MM.1S (cell line): ENCODE measurements around the gene SEMA4D.

ENCODE experiments used
- DNase-seq: peaks from one replicate; pipeline ENCODE4 v3.0.0-alpha.2; 2015
- H2AFZ ChIP-seq: fragments of 300-600 bp; sonication (generic); 2 replicates; pipeline ENCODE4 v1.6.0; 2016; ENCODE audit warnings: antibody characterized with exemption, low read length
- H3F3A ChIP-seq: fragments of 300-600 bp; sonication (generic); 2 replicates; pipeline ENCODE4 v1.6.1; 2016; ENCODE audit warnings: mild to moderate bottlenecking, antibody characterized with exemption, low read length, moderate library complexity, mixed read lengths; ENCODE audit not compliant: insufficient read depth
- H3K27ac ChIP-seq: fragments of 300-600 bp; sonication (generic); 2 replicates; pipeline ENCODE4 v1.5.1; 2016; ENCODE audit warnings: mild to moderate bottlenecking, low read length
- H3K27me3 ChIP-seq: fragments of 300-600 bp; sonication (generic); replicated peaks from 2 replicates; pipeline ENCODE4 v1.6.0; 2016; ENCODE audit warnings: low read length; ENCODE audit not compliant: insufficient read depth
- H3K36me3 ChIP-seq: fragments of 300-600 bp; sonication (generic); replicated peaks from 2 replicates; pipeline ENCODE4 v1.6.1; 2016; ENCODE audit warnings: mild to moderate bottlenecking, low read length, mixed read lengths; ENCODE audit not compliant: insufficient read depth
- H3K4me1 ChIP-seq: fragments of 300-600 bp; sonication (generic); 2 replicates; pipeline ENCODE4 v1.6.1; 2016; ENCODE audit warnings: low read length, mixed read lengths
- H3K4me2 ChIP-seq: fragments of 300-600 bp; sonication (generic); 2 replicates; pipeline ENCODE4 v1.6.0; 2016; ENCODE audit warnings: low read depth, low read length
- H3K4me3 ChIP-seq: fragments of 300-600 bp; sonication (generic); 2 replicates; pipeline ENCODE4 v1.5.1; 2016; ENCODE audit warnings: low read length, mixed read lengths
- H3K79me2 ChIP-seq: fragments of 300-600 bp; sonication (generic); 2 replicates; pipeline ENCODE4 v1.6.1; 2016; ENCODE audit warnings: mixed run types, low read length, mixed read lengths
- H3K9ac ChIP-seq: fragments of 300-600 bp; sonication (generic); 2 replicates; pipeline ENCODE4 v1.6.1; 2016; ENCODE audit warnings: low read length, mixed read lengths
- H3K9me2 ChIP-seq: fragments of 300-600 bp; sonication (generic); replicated peaks from 2 replicates; pipeline ENCODE4 v1.6.1; 2016; ENCODE audit warnings: mild to moderate bottlenecking, low read length, mixed read lengths; ENCODE audit not compliant: insufficient read depth
- H3K9me3 ChIP-seq: fragments of 300-600 bp; sonication (generic); replicated peaks from 2 replicates; pipeline ENCODE4 v1.6.1; 2016; ENCODE audit warnings: mild to moderate bottlenecking, low read length, mixed read lengths; ENCODE audit not compliant: insufficient read depth
- H4K20me1 ChIP-seq: fragments of 300-600 bp; sonication (generic); 2 replicates; pipeline ENCODE4 v1.6.1; 2016; ENCODE audit warnings: mild to moderate bottlenecking, low read length, moderate library complexity, mixed read lengths; ENCODE audit not compliant: insufficient read depth
- CTCF ChIP-seq: fragments of 300-600 bp; sonication (generic); IDR thresholded peaks from 2 replicates; pipeline ENCODE4 v1.5.1; 2016; ENCODE audit warnings: antibody characterized with exemption, low read length, mixed read lengths
- EZH2 ChIP-seq: fragments of 300-600 bp; sonication (generic); optimal IDR thresholded peaks from 2 replicates; pipeline ENCODE3; 2017; ENCODE audit warnings: low read depth, mild to moderate bottlenecking, antibody characterized with exemption, low read length, mixed read lengths
- EZH2phosphoT487 ChIP-seq: fragments of 300-600 bp; sonication (generic); IDR thresholded peaks from 2 replicates; pipeline ENCODE4 v1.6.1; 2018; ENCODE audit warnings: antibody characterized with exemption, low read length

Gene SEMA4D

GRCh38 chr9:89440951-89441654 lies 56.8 kb downstream of the SEMA4D start:
- no peak for TF ChIP-seq EZH2phosphoT487
- no peak for TF ChIP-seq CTCF
- no peak for TF ChIP-seq EZH2
- Histone ChIP-seq H2AFZ (no peak overlapping the region), H3K4me1 (peaks cover 54% of the 10 kb centered on the region), H4K20me1 (peaks cover 5% of the 10 kb centered on the region; the same call in 1 of the 2 replicates), H3K4me2 (no peak overlapping the region), H3K9me2 (no peaks in the 10 kb centered on the region), H3K9ac (no peak overlapping the region), H3K9me3 (no peaks in the 10 kb centered on the region), H3K4me3 (no peak overlapping the region), H3F3A (peaks cover 27% of the 10 kb centered on the region), H3K27me3 (no peaks in the 10 kb centered on the region), H3K36me3 (no peaks in the 10 kb centered on the region), H3K27ac (no peak overlapping the region), H3K79me2 (peaks cover 91% of the 10 kb centered on the region)
- no peak for DNase-seq

- Histone ChIP-seq H3K36me3 (no peaks in the 10 kb centered on the region), H3K4me3 (no peak overlapping the region), H3K4me1 (peaks cover 60% of the 10 kb centered on the region), H3K9ac (no peak overlapping the region), H3K27me3 (no peaks in the 10 kb centered on the region), H3K9me2 (no peaks in the 10 kb centered on the region), H3K4me2 (no peak overlapping the region), H3K27ac (no peak overlapping the region), H3F3A (peaks cover 33% of the 10 kb centered on the region), H2AFZ (no peak overlapping the region), H3K9me3 (no peaks in the 10 kb centered on the region), H4K20me1 (peaks cover 5% of the 10 kb centered on the region; the same call in 1 of the 2 replicates), H3K79me2 (peaks cover 91% of the 10 kb centered on the region)
- no peak for DNase-seq
- TF ChIP-seq EZH2 = no peak
- TF ChIP-seq EZH2phosphoT487 = no peak
- TF ChIP-seq CTCF = no peak
Observed at GRCh38 chr9:89440548-89440947, 57.4 kb downstream of the SEMA4D start.

- H3F3A ChIP-seq = peaks cover 38% of the 10 kb centered on the region
- H3K4me2 ChIP-seq = no peak overlapping the region
- peaks cover 5% of the 10 kb centered on the region; the same call in 1 of the 2 replicates for H4K20me1 ChIP-seq
- no peaks in the 10 kb centered on the region for H3K9me3 ChIP-seq
- no peak for DNase-seq
- peaks cover 65% of the 10 kb centered on the region for H3K4me1 ChIP-seq
- H3K9ac ChIP-seq = no peak overlapping the region
- H3K36me3 ChIP-seq = no peaks in the 10 kb centered on the region
- no peaks in the 10 kb centered on the region for H3K9me2 ChIP-seq
- no peak overlapping the region for H2AFZ ChIP-seq
- no peaks in the 10 kb centered on the region for H3K27me3 ChIP-seq
- no peak overlapping the region for H3K4me3 ChIP-seq
- no peak overlapping the region for H3K27ac ChIP-seq
- peaks cover 90% of the 10 kb centered on the region for H3K79me2 ChIP-seq
- TF ChIP-seq CTCF = no peak
Observed at GRCh38 chr9:89440046-89440445, 57.9 kb downstream of the SEMA4D start.
